HG03439 (cell line): ENCODE results near the gene HLA-DQA1.
"Not testable (repeated sequence)": the region's sequence is repeated elsewhere in the genome, so short reads cannot be mapped to it uniquely, and the experiment has no call there.

ENCODE experiments used
- ATAC-seq: cut with Tn5 transposase; IDR thresholded peaks from one replicate; pipeline ENCODE4 v1.9.1; 2021; ENCODE audit warnings: mild to moderate bottlenecking, moderate library complexity; ENCODE audit not compliant: unreplicated experiment

HLA-DQA1 gene

DNA sequence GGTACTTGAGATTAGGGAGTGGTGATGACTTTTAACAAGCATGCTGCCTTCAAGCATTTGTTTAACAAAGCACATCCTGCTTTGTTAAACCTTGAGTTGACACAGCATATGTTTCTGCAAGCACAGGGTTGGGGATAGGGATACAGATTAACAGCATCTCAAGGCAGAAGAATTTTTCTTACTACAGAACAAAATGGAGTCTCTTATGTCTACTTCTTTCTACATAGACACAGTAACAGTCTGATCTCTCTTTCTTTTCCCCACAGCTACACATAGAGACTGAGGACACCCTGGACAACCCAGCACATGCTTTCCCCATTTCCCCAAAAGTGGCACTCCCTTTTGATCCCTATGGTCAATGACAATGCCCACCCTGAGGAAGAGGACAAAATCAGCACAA, 20.6 kb downstream of the HLA-DQA1 start:
- not testable (repeated sequence) for ATAC-seq

DNA sequence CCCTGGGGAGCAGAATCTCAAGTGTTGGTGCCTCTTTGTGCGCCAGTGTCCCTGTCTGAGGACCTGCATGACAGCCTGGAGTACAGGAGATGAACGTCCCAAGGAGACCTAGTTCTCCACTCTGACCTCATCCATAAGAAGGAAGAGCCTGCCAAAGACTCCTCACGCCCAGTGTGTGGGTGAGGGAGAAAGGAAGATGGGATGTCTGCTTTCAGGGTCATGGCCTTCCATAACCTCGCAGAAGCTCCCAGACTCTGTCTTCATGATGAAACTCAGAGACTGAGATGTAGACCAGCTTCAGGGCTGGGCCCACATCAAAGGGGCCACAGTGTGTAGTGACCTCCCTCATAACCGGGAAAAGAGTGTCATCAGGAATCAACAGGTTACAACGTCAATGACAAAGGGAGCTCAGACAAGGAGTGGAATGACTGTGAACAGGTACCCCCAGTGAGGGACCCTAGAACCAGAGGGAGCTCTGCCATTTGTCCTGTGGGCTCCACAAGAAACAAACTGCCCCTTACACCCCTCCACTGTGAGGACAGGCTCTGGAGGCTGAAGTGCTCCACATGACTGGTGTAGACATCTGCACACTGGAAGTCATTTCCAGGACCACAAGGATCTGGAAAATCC, 21.2 kb downstream of the HLA-DQA1 start:
- no peak for ATAC-seq

- peak; percentile 58 for ATAC-seq
These were observed 22.8 kb downstream of the HLA-DQA1 start for GRCh38 chr6:32659856-32660595.

GRCh38 chr6:32662099-32662498, 24.9 kb downstream of the HLA-DQA1 start:
- ATAC-seq: no peak

GRCh38 chr6:32662836-32663235, 25.6 kb downstream of the HLA-DQA1 start:
- ATAC-seq: no peak

- ATAC-seq: no peak
These were observed 27.1 kb downstream of the HLA-DQA1 start for GRCh38 chr6:32664354-32664753.

DNA sequence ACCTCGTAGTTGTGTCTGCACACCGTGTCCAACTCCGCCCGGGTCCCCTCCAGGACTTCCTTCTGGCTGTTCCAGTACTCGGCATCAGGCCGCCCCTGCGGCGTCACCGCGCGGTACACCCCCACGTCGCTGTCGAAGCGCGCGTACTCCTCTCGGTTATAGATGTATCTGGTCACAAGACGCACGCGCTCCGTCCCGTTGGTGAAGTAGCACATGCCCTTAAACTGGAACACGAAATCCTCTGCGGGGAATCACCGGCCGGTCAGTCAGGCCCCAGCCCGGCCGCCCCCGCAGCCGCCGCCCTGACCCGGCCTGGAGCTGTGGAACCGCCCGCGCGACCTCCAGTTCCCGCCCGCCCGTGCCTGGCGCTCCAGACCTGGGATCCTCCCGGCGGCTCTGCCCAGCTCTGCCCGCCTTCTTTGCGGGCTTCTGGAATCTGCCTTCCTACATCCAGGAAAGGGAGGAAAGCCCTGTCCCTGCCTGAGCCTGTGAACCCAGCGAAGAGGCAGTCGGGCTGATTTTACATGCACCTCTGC, 27.7 kb downstream of the HLA-DQA1 start:
- ATAC-seq: no peak

DNA sequence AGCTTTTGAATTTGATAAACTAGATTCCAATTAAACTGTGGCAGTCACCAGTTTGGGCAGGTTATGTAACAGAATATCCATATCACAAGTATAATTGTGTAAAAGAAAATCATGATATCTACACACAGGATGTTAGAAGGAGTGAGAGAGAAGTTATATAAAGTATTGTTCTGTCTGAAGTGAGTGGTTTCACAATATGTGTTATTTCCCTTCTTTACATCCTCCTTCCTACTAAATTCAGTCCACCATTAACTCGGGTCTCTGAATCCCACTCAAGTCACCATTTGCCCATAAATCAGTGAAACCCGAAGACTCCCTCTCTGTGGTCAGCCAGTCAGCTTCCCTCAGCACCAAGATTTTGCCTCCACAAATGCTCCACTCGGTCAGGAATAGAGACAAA, 28.5 kb downstream of the HLA-DQA1 start:
- no peak for ATAC-seq

GRCh38 chr6:32666420-32667300, 29.5 kb downstream of the HLA-DQA1 start, which contains the start of gene HLA-DQB1:
Gene HLA-DQB1 (minus strand): TSS chr6:32666657. CDS start chr6:32666607, 50 bp downstream.
- peak; percentile 57 for ATAC-seq

- ATAC-seq: peak; percentile 56
These were observed 31.1 kb downstream of the HLA-DQA1 start for GRCh38 chr6:32668226-32668747.

DNA sequence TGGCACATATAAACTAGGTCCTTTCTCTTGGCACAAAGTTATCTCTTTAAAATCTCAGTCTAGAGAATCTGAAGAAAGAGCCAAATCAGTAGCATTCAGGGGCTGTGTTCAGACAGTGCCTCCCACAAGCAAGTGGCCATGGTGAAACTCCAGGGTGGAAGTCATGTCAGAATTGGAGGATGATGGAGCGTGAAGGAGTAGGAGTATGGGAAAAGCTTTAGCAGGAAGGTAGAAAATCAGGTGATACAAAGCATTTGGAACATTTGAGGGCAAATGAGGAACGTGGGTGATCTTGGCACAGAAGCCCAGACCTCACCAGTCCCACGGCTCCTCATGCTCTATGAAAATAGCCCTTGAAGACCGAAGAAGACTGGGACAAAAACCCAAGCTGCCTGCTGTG, 32.0 kb downstream of the HLA-DQA1 start:
- ATAC-seq: no peak

GRCh38 chr6:32669893-32670292, 32.7 kb downstream of the HLA-DQA1 start:
- ATAC-seq: no peak

DNA sequence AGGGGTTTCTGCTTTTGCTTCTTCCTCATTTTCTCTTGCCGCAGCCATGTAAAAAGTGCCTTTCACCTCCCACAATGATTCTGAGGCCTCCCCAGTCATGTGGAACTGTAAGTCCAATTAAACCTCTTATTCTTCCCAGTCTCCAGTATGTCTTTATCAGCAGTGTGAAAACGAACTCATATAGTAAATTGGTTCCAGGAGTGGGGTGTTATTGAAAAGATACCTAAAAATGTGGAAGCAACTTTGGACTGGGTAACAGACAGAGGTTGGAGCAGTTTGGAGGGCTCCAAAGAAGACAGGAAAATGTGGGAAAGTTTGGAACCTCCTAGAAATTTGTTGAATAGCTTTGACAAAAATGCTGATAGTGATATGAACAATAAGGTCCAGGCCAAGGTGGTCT, 34.7 kb downstream of the HLA-DQA1 start:
- not testable (repeated sequence) for ATAC-seq

DNA sequence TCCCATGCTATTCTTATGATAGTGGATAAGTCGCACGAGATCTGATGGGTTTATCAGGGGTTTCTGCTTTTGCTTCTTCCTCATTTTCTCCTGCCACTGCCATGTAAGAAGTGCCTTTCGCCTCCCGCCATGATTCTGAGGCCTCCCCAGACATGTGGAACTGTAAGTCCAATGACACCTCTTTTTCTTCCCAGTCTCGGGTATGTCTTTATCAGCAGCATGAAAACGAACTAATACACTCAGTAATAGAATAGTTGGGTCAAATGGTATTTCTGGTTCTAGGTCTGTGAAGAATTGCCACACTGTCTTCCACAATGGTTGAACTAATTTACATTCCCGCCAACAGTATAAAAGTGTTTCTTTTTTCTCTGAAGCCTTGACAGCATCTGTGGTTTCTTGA, 36.9 kb downstream of the HLA-DQA1 start:
- ATAC-seq: not testable (repeated sequence)

GRCh38 chr6:32679492-32679891, 42.3 kb downstream of the HLA-DQA1 start:
- ATAC-seq: no peak

GRCh38 chr6:32680055-32680454, 42.8 kb downstream of the HLA-DQA1 start:
- ATAC-seq: no peak

- no peak for ATAC-seq
These were observed 47.0 kb downstream of the HLA-DQA1 start for GRCh38 chr6:32684246-32684645.

DNA sequence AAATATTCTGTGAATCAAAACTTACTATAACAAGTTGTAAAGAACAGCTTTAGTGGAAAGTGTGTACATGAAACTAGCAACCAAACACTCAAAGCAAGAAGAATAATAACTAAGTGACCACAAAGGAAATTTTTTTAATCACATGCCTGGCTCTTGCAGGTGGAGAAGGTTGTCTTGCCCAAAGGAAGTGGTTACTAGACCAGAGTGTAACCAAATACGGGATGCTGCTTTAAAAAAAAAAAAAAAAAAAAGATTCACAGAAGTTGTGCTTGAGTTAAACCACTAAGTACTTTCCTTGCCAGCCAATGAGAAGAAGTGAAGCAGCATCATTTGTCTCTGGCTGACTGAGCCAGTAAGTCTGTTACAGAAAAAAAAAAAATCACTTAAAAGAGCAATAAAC, 48.4 kb downstream of the HLA-DQA1 start:
- peak; percentile 78 for ATAC-seq

DNA sequence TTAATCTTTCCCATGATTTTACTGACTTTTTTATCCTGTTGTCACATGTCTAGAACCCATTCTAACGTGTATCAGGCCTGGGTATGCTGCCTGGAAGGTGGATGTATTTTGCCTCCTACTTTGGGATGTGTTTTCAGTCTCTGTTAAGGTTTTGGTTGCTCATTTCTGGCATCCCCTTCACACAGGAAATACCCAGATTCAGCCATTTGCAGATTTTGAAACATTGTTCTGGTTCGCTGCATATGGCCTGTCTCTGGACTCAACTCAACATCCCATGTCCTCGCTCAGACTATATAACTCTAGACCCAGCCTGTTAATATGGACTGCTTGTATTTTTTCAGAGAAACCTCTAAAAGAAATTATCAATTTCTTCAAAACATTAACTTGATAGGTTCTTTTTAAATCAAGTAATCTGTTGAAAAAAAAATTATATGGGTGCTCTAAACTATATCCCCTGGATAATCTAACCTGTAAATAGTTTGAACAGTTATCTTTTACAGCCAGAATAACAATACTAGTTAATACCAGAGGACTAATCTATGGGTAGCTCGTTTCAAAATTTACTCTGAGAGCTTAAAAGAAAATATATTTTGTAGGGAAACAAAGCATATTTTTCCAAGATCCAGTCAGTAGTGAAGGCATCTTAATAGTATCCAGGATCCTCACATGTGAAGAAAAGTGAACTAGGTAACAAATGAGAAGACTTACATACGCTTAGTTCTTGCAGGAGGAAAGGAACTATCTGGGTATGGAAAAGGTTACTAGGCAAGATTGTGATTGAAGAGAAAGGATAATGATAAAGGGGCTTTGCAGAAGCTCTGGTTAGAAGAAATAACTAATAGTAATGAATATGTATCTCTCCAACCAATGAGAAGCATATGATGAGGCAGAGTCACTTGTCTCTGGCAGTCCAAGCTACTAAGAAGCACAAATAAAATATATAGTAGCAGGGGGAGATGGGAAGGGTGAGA, 52.6 kb downstream of the HLA-DQA1 start:
- ATAC-seq: no peak

DNA sequence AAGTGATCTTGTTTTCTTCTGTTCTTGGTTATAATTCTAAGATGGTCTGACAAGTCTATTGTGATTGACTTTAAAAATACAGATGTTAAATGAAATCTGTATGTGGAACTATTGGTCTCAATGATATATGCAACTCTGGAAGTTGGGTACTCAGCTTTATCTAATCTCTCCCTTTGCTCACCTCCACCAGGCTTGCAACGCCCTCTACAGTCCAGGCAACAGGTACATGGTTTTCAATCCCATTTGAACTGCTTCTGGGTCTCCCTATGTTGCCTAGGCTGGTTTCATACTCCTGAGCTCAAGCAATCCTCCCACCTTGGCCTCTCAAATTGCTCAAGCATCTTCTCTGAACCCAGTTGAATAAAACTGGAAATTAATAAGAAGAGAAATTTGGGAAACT, 54.8 kb downstream of the HLA-DQA1 start:
- ATAC-seq: no peak
